GM19324 (cell line): Measurements from ENCODE around the gene RIBC2.
"Not testable (repeated sequence)": the region's sequence is repeated elsewhere in the genome, so short reads cannot be mapped to it uniquely, and the experiment has no call there.

ENCODE experiments used
- ATAC-seq: cut with Tn5 transposase; IDR thresholded peaks from one replicate; pipeline ENCODE4 v1.9.1; 2021; ENCODE audit warnings: mild to moderate bottlenecking, moderate library complexity; ENCODE audit not compliant: unreplicated experiment, low FRiP score

RIBC2 gene

GRCh38 chr22:45447596-45447995, 34.1 kb downstream of the RIBC2 start:
- ATAC-seq: not testable (repeated sequence)

- ATAC-seq: no peak
These were observed 34.9 kb downstream of the RIBC2 start for GRCh38 chr22:45448431-45448830.

- not testable (repeated sequence) for ATAC-seq
These were observed 35.9 kb downstream of the RIBC2 start for GRCh38 chr22:45449442-45449841.

GRCh38 chr22:45450101-45450785, 36.8 kb downstream of the RIBC2 start:
- ATAC-seq: no peak

GRCh38 chr22:45450921-45451651, 37.6 kb downstream of the RIBC2 start:
- ATAC-seq: no peak

GRCh38 chr22:45451972-45452371, 38.5 kb downstream of the RIBC2 start:
- no peak for ATAC-seq

- no peak for ATAC-seq
These were observed 39.3 kb downstream of the RIBC2 start for GRCh38 chr22:45452565-45453379.

- no peak for ATAC-seq
These were observed 40.3 kb downstream of the RIBC2 start for GRCh38 chr22:45453764-45454163.

- no peak for ATAC-seq
These were observed 40.8 kb downstream of the RIBC2 start for GRCh38 chr22:45454275-45454674.

- ATAC-seq: no peak
These were observed 41.7 kb downstream of the RIBC2 start for GRCh38 chr22:45455212-45455611.

- ATAC-seq: no peak
These were observed 42.1 kb downstream of the RIBC2 start for GRCh38 chr22:45455621-45456020.

GRCh38 chr22:45456811-45457210, 43.3 kb downstream of the RIBC2 start:
- ATAC-seq: no peak

- no peak for ATAC-seq
These were observed 45.0 kb downstream of the RIBC2 start for GRCh38 chr22:45458532-45458931.

- no peak for ATAC-seq
These were observed 45.7 kb downstream of the RIBC2 start for GRCh38 chr22:45459235-45459634.

- ATAC-seq: no peak
These were observed 47.0 kb downstream of the RIBC2 start for GRCh38 chr22:45460288-45461109.

GRCh38 chr22:45462034-45462655, 48.7 kb downstream of the RIBC2 start:
- no peak for ATAC-seq

GRCh38 chr22:45463691-45464090, 50.2 kb downstream of the RIBC2 start:
- ATAC-seq: not testable (repeated sequence)

GRCh38 chr22:45465633-45466032, 52.1 kb downstream of the RIBC2 start:
- no peak for ATAC-seq

GRCh38 chr22:45468872-45469271, 55.4 kb downstream of the RIBC2 start:
- no peak for ATAC-seq
